ENCODE results near the gene DENND1C. TPM values are rescaled to one million over a fixed set of nuclear protein-coding genes. Genes with fewer than 3 reads are reported as not detected.

The DENND1C gene
- total and polyA plus RNA-seq, 2 of the 8 experiments (the other 6 are each of a cell fraction or from before 2014, with no cell fraction given): 3.6 to 4.0 TPM

- Histone ChIP-seq H2BK20ac (ENCODE audit: low read length) (no peak overlapping the region), H3K56ac (replicated peaks; ENCODE audit: insufficient read length, low read depth, low read length) (no peak overlapping the region), H3K23me2 (ENCODE audit: low read depth, low read length) (peaks cover 12% of the 10 kb centered on the region; the same call in 1 of the 2 replicates), H3K23ac (ENCODE audit: insufficient read length) (no peak overlapping the region), H3K4me1 (replicated peaks in 1 of 4; ENCODE audit: control insufficient read depth in 3 of 4, insufficient read depth in 4 of 4, low read length in 3 of 4) (peaks cover 0 to 4% (median 1%) of the 10 kb centered on the region in 4 experiments; a peak in 2 of 7 replicates), H3K79me2 (ENCODE audit: control insufficient read depth in 1 of 2, insufficient read depth in 2 of 2, low read length in 2 of 2) (no peaks in the 10 kb centered on the region), H4K8ac (ENCODE audit: extremely low read depth, insufficient read depth, low read length) (no peak overlapping the region), H3K27ac (ENCODE audit: low read depth, low read length) (no peak overlapping the region), H3K9me3 (ENCODE audit: insufficient read depth in 2 of 2, low read depth in 1 of 2, low read length in 1 of 2) (no peaks in the 10 kb centered on the region), H3K4me3 (ENCODE audit: extremely low read depth in 1 of 4, insufficient read depth in 2 of 4, low read depth in 3 of 4, low read length in 4 of 4) (no peak overlapping the region), H3K4me2 (ENCODE audit: insufficient read depth in 1 of 2, low read depth in 2 of 2, low read length in 2 of 2) (no peak overlapping the region), H3K27me3 (replicated peaks in 1 of 4; ENCODE audit: control insufficient read depth in 3 of 4, extremely low read depth in 1 of 4, insufficient read depth in 3 of 4, low read length in 3 of 4) (peaks cover 0 to 2% (median 0%) of the 10 kb centered on the region in 4 experiments; a peak in 1 of 7 replicates), H2AK5ac (ENCODE audit: low read depth, low read length) (no peak overlapping the region), H4K20me1 (replicated peaks in 1 of 2; ENCODE audit: control insufficient read depth in 1 of 2, insufficient read depth in 2 of 2, low read length in 2 of 2) (peaks cover 0 to 3% of the 10 kb centered on the region in 2 experiments), H2BK120ac (replicated peaks; ENCODE audit: low read depth, low read length) (no peak overlapping the region), H4K91ac (replicated peaks; ENCODE audit: insufficient read length, low read length) (no peak overlapping the region), H3K9ac (replicated peaks in 1 of 4; ENCODE audit: extremely low read depth in 1 of 4, low read depth in 3 of 4, low read length in 3 of 4) (no peak overlapping the region), H3K18ac (ENCODE audit: extremely low read depth, low read length) (no peak overlapping the region), H3K4ac (replicated peaks; ENCODE audit: insufficient read length, low read depth, low read length) (no peak overlapping the region), H2BK5ac (ENCODE audit: low read depth, low read length) (no peak overlapping the region), H4K5ac (ENCODE audit: insufficient read length, low read depth, low read length) (no peak overlapping the region), H2AFZ (ENCODE audit: low read length) (no peak overlapping the region), H2BK12ac (ENCODE audit: low read depth, low read length) (no peak overlapping the region), H3K36me3 (ENCODE audit: control insufficient read depth in 2 of 4, insufficient read depth in 4 of 4, low read length in 3 of 4) (no peaks in the 10 kb centered on the region), H3K79me1 (ENCODE audit: low read depth, low read length) (no peaks in the 10 kb centered on the region), H3K14ac (ENCODE audit: insufficient read length) (no peak overlapping the region), H2BK15ac (ENCODE audit: low read length) (no peak overlapping the region)
- DNase-seq (ENCODE audit: low read depth in 1 of 2, low spot score in 2 of 2): no peak
- 92% methylated on average over 9 of the region's 9 CpGs; no CpG with 5 or more reads in 1 of the 2 experiments for WGBS, 2 experiments (ENCODE audit: extremely low coverage in 1 of 2, insufficient coverage in 1 of 2, insufficient read length in 1 of 2, insufficient replicate concordance in 2 of 2, low coverage in 1 of 2, low lambda C conversion rate in 2 of 2, missing lambda C conversion rate in 1 of 2)
- TF ChIP-seq TAF1 (IDR thresholded peaks at IDR 0.05; ENCODE audit: low read depth, low read length) (no peak), RBBP5 (IDR thresholded peaks at IDR 0.05; ENCODE audit: borderline replicate concordance, low read depth, low read length) (no peak), FOSL1 (IDR thresholded peaks at IDR 0.05; ENCODE audit: insufficient read depth, low read depth, low read length) (no peak), GABPA (IDR thresholded peaks at IDR 0.05; ENCODE audit: borderline replicate concordance, insufficient read depth, low read length) (no peak)
- POLR2A ChIA-PET (ENCODE audit: partially characterized antibody): no interaction called here
- CTCF ChIA-PET (ENCODE audit: partially characterized antibody): no interaction called here
- FAIRE-seq: no peak
These were observed 32.5 kb upstream of the DENND1C start for GRCh38 chr19:6514089-6514488.
